IPS-18c (cell line): Measurements from ENCODE around the gene TPM1.

Experiments used
- H3K4me3 ChIP-seq: 2 replicates; pipeline ENCODE4 v1.7.0; 2013; ENCODE audit warnings: low read depth, mild to moderate bottlenecking, low read length, moderate library complexity; ENCODE audit not compliant: insufficient read depth
- H3K9me3 ChIP-seq: one replicate; pipeline ENCODE4 v1.6.1; 2013; ENCODE audit warnings: mild to moderate bottlenecking, low read length, moderate library complexity; ENCODE audit not compliant: control insufficient read depth, insufficient read depth

TPM1 gene

GRCh38 chr15:63047792-63048114 is 5.2 kb downstream of the TPM1 start:
- Histone ChIP-seq H3K4me3 (peak overlapping the region; percentile 58), H3K9me3 (no peaks in the 10 kb centered on the region)

GRCh38 chr15:63048115-63048775 is 5.7 kb downstream of the TPM1 start:
- Histone ChIP-seq H3K9me3 (no peaks in the 10 kb centered on the region), H3K4me3 (peak overlapping the region; percentile 58)

GRCh38 chr15:63048776-63049665 is 6.5 kb downstream of the TPM1 start:
- no peaks in the 10 kb centered on the region for H3K9me3 ChIP-seq
- peak overlapping the region; percentile 58 for H3K4me3 ChIP-seq

GRCh38 chr15:63049783-63050371 is 7.3 kb downstream of the TPM1 start:
- Histone ChIP-seq H3K4me3 (no peak overlapping the region), H3K9me3 (no peaks in the 10 kb centered on the region)

GRCh38 chr15:63050731-63051155 is 8.2 kb downstream of the TPM1 start:
- Histone ChIP-seq H3K4me3 (no peak overlapping the region), H3K9me3 (no peaks in the 10 kb centered on the region)

- Histone ChIP-seq H3K9me3 (no peaks in the 10 kb centered on the region), H3K4me3 (no peak overlapping the region)
Measured at GRCh38 chr15:63051156-63052066, 8.9 kb downstream of the TPM1 start.

- Histone ChIP-seq H3K4me3 (no peak overlapping the region), H3K9me3 (no peaks in the 10 kb centered on the region)
Measured at GRCh38 chr15:63052077-63052841, 9.7 kb downstream of the TPM1 start.

- Histone ChIP-seq H3K9me3 (no peaks in the 10 kb centered on the region), H3K4me3 (no peak overlapping the region)
Measured at GRCh38 chr15:63052961-63053698, 10.6 kb downstream of the TPM1 start.

GRCh38 chr15:63054281-63054683 is 11.7 kb downstream of the TPM1 start:
- Histone ChIP-seq H3K4me3 (no peak overlapping the region), H3K9me3 (no peaks in the 10 kb centered on the region)

- Histone ChIP-seq H3K9me3 (no peaks in the 10 kb centered on the region), H3K4me3 (no peak overlapping the region)
Measured at GRCh38 chr15:63054985-63055384, 12.4 kb downstream of the TPM1 start.

- Histone ChIP-seq H3K9me3 (no peaks in the 10 kb centered on the region), H3K4me3 (no peak overlapping the region)
Measured at GRCh38 chr15:63056829-63057228, 14.3 kb downstream of the TPM1 start.

- H3K9me3 ChIP-seq, result no peaks in the 10 kb centered on the region
- H3K4me3 ChIP-seq, result no peak overlapping the region
Measured at GRCh38 chr15:63057468-63058345, 15.2 kb downstream of the TPM1 start.

- Histone ChIP-seq H3K4me3 (no peak overlapping the region), H3K9me3 (no peaks in the 10 kb centered on the region)
Measured at GRCh38 chr15:63059075-63059474, 16.5 kb downstream of the TPM1 start.

- Histone ChIP-seq H3K9me3 (no peaks in the 10 kb centered on the region), H3K4me3 (no peak overlapping the region)
Measured at GRCh38 chr15:63059573-63060216, 17.1 kb downstream of the TPM1 start.

GRCh38 chr15:63060699-63061098 is 18.2 kb downstream of the TPM1 start:
- H3K9me3 ChIP-seq, result no peaks in the 10 kb centered on the region

More at GRCh38 chr15:63060699-63061098, 18.2 kb downstream of the TPM1 start:
- no peak overlapping the region for H3K4me3 ChIP-seq
